IPS-NIHi11 (cell line): ENCODE data around the gene CEP170B.
"Not testable (repeated sequence)": the region's sequence is repeated elsewhere in the genome, so short reads cannot be mapped to it uniquely, and the experiment has no call there.

ENCODE experiments used
- DNase-seq: peaks from one replicate; pipeline ENCODE4 v3.0.0; 2012; ENCODE audit warnings: mixed read lengths, low spot score

CEP170B gene

DNA sequence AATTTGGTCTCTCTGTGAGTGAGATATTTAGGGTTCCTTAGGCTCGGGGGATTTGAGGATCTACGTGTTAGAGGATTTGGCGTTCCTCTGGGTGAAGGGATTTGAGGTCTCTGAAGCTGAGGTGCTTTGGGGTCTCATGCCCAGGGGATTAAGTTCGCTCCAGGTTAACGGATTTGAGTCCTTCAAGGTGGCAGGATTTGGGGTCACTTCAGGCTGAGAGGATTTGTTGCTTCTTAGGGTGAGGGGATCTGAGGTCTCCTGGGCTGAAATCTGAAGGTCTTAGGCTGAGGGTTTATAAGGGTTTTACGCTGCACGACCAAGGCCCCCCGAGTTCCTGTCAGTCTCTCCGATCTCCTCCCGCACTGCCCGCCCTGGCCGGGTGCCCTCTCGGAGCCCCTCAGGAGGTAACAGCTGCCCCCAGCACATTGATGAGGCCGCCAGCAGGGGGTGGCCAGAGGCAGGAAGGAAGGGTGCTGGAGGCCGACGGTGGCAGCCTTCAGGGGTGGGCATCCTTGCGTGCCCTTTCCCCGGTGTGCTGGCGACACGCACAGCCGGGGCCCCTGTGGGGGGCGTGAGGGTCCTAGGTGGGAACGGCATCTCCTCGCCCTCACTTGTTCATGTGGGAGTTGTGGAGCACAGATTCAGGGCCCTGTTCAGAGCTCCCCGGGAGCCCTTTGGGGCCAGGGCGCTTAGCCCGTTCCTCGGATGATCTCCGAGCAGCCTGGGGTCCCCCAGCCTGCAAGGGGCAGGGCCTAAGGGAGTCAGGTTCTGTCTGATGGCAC is 14.3 kb downstream of the CEP170B start:
- DNase-seq = peak; percentile 10

DNA sequence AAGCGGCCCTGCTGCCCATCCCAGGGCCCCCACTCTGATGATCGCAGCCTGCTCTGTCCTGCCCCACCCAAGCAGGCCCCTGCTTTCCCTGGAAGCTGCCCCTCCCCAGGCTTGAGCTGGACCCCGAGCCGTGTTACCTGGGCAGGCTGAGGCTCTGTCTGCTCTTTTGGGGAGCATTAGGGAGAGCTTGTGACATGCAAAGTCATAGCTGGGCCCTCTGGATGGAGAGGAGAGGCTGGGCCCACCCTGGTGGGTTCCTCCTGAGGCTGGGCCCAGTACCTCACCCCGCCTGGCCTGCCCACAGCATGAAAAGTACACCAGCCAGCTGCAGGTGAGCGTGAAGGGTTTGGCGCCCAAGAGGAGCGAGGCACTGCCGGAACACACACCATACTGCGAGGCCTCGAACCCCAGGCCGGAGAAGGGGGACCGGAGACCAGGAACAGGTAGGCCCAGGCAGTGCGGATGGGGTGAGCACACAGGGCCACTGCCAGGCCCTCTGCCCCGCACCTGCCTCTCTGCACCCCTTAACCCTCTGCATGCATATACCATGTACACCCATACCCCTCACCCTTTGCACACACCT is 15.0 kb downstream of the CEP170B start:
- no peak for DNase-seq

DNA sequence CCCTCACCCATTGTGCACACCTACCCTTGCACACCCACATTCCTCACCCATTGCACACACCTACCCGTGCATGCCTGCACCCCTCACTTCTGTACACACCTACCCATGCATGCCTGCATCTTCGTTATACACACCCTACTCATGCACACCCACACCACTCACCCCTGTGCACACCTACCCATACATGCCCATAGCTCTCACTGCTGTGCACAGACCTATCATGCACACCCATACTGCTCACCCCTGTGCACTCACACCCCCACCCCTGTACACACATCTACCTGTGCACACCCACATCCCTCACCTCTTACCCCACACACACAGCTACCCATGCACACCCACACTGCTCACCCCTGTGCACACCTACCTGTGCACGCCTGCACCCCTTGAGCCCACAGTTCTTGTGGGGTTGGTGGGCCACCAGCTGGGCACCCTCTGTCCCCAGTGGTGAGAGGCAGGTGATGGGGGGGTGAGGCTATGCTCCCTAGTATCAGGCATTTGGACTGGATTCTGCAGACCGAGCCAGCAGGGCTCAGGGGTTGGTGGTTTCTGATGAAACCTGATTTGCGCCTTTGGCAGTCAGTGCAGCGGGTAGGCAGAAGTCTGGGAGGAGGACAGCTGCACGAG is 15.6 kb downstream of the CEP170B start:
- DNase-seq = no peak

DNA sequence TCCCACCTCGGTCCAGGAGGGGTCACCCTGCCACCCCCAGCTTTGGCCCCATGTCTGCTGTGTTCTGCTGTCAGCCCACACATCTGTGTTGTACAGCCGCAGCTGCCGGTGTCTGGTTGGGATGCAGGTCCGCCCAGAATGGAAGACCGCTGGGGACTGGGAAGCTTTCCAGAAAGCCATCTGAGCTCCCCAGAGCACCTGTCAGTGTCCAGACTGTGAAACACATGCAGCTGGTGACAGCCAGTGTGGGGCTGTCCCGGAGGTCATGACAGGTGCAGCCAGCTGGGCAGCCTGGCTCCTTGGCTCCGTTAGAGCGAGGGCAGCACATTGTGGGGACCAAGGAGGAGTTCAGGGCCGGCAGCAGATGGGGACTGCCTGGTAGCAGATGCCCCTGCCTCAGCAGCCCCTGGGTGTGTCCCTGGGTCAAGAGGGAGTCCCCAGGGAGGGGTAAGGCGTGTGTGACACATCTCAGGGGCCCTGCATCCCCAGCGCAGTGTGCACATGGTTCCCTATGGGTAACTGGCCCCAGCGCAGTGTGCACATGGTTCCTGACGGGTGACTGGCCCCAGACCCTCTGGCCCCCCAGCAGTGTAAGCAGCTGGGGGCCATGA is 16.4 kb downstream of the CEP170B start:
- peak; percentile 10 for DNase-seq

DNA sequence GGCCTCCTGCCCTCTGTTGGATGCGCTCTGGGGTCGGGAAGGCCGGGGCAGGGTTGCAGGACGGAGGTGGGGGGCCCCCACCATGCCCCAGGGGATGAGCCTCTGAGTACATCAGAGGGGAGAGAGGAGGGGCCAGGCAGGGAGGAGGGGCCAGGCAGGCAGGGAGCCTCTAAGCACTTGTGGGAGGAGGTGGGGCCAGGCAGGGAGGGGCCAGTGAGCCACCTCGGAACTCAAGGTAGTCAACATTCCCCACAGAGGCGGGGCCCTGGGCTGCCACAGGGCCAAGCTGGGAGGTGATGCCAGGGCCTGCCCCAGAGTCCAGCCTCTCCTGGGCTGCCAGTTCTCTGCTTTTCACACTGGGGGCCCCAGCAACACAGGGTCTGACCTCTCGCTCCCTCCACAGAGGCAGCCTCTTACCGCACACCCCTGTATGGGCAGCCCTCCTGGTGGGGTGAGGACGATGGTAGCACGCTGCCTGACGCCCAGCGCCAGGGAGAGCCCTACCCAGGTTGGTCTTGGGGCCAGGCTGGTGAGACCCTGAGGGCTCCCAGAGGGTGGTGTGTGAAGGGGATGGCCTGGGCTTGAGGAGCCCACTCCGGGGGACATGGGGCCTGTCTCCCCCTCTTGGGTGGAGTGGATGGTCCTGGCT is 17.4 kb downstream of the CEP170B start:
- peak; percentile 94 for DNase-seq

DNA sequence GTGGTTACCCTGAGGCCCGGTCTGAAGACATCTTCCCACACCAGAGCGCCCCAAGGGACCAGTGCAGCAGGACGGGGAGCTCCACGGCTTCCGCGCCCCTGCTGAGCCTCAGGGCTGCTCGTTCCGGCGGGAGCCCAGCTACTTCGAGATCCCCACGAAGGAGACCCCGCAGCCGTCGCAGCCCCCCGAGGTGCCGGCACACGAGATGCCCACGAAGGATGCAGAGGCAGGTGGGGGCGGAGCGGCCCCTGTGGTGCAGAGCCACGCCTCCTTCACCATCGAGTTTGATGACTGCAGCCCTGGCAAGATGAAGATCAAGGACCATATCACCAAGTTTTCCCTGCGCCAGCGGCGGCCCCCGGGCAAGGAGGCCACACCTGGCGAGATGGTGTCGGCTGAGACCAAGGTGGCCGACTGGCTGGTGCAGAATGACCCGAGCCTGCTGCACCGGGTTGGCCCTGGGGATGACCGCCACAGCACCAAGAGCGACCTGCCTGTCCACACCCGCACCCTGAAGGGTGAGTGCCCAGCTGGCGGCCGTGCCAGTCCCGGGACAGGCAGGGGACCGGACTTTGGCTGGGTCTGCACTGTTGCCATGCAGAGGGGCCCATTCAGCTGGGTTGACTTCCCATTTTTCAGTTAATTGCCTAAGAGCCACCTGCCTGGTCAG is 18.1 kb downstream of the CEP170B start:
- DNase-seq = peak; percentile 11

DNA sequence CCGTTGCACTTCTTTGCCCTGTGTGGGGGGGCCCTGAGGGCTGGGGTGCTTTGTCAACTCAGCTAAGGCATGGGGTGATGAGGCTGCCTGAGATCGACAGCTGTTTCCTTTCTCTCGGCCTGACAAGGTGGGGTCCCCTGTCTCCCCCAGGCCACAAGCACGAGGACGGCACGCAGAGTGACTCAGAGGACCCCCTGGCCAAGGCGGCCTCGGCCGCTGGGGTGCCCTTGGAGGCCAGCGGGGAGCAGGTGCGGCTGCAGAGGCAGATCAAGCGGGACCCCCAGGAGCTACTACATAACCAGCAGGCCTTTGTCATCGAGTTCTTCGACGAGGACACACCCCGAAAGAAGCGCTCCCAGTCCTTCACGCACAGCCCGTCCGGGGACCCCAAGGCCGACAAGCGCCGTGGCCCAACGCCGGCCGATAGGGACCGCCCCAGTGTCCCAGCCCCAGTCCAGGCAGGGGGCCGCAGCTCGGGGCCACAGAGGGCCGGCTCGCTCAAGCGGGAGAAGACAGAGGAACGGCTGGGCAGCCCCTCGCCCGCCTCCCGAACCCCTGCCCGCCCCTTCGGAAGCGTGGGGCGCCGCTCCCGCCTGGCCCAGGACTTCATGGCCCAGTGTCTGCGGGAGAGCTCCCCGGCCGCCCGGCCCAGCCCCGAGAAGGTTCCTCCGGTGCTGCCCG is 18.8 kb downstream of the CEP170B start:
- peak; percentile 21 for DNase-seq

DNA sequence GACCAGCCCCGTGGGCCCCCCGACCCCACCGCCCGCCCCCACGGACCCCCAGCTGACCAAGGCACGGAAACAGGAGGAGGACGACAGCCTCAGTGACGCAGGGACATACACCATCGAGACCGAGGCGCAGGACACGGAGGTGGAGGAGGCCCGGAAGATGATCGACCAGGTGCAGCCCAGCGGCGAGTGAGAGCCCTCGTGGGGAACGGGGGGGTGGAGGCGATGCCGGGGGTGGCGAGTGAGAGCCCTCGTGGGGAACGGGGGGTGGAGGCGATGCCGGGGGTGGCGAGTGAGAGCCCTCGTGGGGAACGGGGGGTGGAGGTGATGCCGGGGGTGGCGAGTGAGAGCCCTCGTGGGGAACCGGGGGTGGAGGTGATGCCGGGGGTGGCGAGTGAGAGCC is 19.3 kb downstream of the CEP170B start:
- DNase-seq = not testable (repeated sequence)

DNA sequence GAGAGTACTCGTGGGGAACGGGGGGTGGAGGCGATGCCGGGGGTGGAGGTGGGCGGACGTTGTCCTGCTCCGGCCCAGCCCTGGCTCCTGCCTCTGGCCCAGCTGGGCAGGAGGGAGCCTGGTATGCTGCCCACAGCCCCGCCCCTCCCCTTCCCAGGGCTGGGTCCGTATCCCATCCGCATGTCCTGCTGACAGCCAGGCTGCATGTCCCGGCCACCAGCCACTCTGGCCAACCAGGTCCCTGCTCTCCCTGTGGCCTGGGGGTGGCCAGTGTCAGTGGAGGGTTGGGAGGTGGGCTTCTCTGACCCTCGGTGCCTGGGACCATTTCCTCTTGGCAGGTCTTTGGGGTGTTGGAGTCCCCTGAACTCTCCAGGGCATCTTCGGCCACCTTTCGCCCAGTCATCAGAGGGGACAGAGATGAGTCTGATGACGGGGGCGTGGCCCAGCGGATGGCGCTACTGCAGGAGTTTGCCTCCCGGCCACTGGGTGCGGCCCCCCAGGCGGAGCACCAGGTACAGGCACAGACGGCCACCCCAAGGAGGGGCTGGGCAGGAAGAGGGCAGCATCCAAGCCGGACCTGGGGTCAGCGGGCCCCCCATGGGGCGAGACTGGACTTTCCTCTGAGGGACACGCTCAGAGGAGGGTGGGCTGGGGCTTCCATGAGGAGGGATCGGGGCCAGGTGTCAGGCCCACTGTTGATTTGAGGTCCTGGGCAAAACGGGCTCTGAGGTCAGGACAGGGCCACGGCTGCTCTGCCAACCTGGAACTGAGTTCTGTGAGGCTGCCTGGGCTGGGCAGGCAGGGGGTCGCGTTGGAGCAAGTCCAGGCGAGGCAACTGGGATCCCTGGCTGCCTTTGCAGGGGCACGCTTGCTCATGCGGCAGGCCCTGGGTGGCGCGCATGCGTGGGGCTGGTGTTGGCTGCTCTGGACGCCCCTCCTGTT is 20.2 kb downstream of the CEP170B start:
- DNase-seq = peak; percentile 37

DNA sequence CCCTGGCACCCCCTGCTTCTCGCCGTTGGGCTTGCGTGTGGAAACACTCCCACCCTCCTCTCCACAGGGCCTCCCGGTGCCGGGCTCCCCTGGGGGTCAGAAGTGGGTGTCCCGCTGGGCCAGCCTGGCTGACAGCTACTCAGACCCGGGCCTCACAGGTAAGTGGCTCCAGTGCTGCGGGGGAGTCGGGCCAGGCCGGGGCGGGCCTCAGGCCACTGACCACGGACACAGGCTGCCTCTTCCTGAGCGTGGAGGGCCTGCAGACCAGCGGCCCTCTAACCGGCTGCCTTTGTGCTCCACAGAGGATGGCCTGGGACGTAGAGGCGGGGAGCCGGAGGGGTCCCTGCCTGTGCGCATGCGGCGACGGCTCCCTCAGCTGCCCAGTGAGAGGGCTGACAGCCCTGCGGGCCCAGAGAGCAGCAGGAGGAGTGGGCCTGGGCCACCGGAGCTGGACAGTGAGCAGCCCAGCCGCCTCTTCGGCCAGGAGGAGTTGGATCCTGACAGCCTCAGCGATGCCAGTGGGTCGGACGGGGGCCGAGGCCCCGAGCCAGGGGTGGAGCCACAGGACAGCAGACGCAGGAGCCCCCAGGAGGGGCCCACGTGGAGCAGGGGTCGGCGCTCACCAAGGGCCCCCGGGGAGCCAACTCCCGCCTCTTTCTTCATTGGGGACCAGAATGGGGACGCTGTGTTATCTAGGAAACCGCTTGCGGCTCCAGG is 21.1 kb downstream of the CEP170B start:
- peak; percentile 29 for DNase-seq

DNA sequence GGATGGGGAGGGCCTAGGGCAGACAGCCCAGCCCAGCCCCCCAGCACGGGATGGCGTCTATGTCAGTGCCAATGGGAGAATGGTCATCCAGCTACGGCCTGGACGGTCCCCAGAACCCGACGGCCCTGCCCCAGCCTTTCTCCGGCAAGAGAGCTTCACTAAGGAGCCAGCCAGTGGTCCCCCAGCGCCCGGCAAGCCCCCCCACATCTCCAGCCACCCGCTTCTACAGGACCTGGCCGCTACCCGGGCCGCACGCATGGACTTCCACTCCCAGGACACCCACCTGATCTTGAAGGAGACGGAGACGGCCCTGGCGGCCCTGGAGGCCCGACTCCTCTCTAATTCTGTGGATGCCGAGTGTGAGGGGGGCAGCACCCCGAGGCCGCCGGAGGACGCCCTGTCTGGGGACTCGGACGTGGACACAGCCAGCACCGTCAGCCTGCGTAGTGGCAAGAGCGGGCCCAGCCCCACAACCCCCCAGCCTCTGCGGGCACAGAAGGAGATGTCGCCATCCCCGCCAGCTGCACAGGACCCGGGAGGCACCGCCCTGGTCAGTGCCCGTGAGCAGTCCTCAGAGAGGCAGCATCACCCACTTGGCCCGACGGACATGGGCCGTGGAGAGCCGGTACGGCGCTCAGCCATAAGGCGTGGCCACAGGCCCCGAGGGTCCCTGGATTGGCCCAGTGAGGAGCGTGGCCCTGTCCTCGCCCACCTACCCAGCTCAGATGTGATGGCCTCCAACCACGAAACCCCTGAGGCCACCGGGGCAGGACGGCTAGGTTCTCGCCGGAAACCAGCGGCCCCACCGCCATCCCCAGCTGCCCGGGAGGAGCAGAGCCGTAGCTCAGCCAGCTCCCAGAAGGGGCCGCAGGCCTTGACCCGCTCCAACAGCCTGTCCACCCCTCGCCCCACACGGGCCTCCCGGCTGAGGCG is 21.9 kb downstream of the CEP170B start:
- peak; percentile 17 for DNase-seq

DNA sequence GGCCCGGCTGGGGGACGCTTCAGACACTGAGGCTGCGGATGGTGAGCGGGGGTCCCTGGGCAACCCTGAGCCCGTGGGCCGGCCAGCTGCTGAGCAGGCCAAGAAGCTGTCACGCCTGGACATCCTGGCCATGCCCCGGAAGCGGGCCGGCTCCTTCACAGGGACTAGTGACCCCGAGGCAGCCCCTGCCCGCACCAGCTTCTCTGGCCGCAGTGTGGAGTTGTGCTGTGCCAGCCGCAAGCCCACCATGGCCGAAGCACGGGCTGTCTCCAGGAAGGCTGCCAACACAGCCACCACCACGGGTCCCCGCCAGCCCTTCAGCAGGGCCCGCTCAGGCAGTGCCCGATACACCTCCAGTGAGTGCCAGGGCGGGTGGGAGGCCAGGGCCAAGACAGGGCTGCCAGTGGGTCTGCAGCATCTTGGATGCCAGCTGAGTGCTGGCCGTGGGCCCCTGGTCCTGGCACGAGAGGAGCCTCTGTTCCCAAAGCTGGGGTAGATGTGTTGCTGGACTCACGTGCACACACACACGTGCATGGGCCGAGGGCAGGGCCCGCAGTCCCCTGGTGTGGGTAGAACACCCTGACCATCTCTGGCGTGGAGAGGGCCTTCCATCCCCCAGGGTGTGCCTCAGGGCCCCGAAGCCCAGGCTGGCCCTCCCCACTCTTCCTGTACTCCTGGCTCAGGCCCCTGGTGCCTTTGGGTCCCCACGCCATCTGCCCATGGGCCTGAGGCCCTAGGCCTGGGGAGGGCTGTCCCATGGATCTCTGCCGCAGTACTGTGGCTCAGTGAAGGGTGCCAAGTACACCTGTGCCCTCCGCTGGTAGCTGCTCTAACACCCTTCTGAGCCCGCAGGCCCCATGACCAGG is 22.8 kb downstream of the CEP170B start:
- DNase-seq = peak; percentile 8

DNA sequence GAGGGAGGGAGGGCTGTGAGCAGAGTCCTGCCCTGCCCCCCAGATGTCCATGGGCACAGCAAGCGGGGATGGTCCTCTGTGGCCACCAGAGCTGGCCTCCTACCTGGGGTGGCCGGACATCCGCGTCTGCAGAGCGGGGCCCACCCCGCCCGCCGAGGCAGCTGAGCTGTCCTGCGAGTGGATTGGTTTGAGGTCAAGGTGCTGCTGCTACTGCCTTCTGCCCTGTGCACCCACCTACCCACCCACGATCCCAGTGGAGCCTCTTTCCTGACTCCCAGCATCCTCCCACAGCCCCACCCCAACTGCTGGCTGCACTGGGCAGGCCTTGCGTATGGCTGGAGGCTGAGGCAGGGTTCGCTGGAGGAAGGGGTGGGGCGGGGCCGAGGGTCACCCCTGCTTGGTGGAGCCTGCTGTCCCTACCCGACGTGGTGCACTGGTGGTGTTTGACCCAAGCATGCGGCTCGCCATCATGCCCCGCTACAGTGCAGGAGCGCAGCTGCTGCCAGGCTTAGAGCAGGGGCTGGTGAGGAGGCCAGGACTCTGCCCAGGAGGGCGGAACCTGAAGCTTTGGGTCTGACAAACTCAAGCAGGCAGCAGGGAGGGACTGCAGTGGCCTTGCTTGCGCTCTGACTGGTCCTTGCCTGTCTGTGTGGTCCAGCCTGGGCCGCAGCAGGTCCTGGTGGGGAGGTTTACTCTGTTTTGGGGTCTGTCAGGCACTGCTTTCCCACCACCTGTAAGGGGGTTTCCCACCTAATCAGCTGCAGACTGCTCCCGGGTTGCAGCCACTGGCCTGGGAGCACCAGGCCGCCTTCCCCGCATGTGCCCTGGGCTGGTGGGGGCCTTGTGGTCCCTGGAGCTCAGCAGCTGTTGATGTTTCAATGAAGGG is 23.7 kb downstream of the CEP170B start:
- peak; percentile 4 for DNase-seq

DNA sequence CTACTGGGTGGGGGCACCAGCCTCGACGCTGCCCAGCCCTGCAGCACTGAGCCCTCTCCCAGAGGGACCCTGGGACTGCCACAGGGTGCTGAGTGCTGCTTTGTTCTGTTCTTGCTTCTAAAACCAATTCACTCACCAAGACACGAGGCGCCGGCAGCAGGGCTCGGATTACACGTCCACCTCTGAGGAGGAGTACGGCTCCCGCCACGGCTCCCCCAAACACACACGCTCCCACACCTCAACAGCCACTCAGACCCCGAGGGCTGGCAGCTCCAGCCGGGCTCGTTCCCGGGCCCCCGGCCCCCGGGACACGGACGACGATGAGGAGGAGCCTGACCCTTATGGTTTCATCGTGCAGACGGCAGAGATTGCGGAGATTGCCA is 24.3 kb downstream of the CEP170B start:
- peak; percentile 8 for DNase-seq

DNA sequence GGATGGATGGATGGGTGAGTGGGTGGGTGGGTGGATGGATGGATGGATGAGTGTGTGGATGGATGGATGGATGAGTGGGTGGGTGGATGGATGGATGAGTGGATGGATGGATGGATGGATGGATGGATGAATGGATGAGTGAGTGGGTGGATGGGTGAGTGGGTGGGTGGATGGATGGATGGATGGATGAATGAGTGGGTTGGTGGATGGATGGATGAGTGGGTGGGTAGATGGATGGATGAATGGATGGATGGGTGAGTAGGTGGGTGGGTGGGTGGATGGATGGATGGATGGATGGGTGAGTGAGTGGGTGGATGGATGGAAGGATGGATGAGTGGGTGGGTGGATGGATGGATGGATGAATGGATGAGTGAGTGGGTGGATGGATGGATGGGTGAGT is 25.2 kb downstream of the CEP170B start:
- not testable (repeated sequence) for DNase-seq

DNA sequence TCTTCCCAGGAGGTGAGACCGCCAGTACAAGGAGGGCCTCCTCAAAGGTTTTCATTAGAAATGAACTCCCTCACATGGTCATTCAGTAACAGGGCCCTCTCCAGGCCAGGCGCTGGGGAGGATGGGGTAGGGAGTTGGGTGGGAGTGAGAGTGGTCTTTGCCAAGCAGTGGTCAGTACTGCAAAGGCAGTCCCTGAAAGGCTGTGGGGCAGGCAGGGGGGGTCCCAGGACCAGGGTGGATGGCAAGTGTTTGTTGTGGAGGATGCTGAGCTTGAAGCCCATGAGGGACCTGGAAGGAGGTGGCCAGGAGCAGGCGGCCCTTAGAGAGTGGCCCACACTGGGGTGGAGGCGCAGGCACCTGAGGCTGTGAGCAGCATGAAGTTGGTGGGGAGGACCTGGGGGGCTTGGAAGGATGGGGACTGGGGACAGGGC is 26.1 kb downstream of the CEP170B start:
- no peak for DNase-seq
